IPS-18c (cell line): Measurements from ENCODE around the gene SYTL3.
"Not testable (repeated sequence)": the region's sequence is repeated elsewhere in the genome, so short reads cannot be mapped to it uniquely, and the experiment has no call there.

Experiments
- H3K4me3 ChIP-seq: 2 replicates; pipeline ENCODE4 v1.7.0; 2013; ENCODE audit warnings: low read depth, mild to moderate bottlenecking, low read length, moderate library complexity; ENCODE audit not compliant: insufficient read depth
- H3K9me3 ChIP-seq: one replicate; pipeline ENCODE4 v1.6.1; 2013; ENCODE audit warnings: mild to moderate bottlenecking, low read length, moderate library complexity; ENCODE audit not compliant: control insufficient read depth, insufficient read depth

The SYTL3 gene

GRCh38 chr6:158620963-158621693, 28.7 kb upstream of the SYTL3 start:
- no peaks in the 10 kb centered on the region for H3K9me3 ChIP-seq
- H3K4me3 ChIP-seq = no peak overlapping the region

- H3K9me3 ChIP-seq = no peaks in the 10 kb centered on the region
- no peak overlapping the region for H3K4me3 ChIP-seq
Observed at GRCh38 chr6:158621694-158622544, 27.9 kb upstream of the SYTL3 start.

GRCh38 chr6:158622545-158623190, 27.2 kb upstream of the SYTL3 start:
- Histone ChIP-seq H3K4me3 (no peak overlapping the region), H3K9me3 (no peaks in the 10 kb centered on the region)

GRCh38 chr6:158624684-158625682, 24.9 kb upstream of the SYTL3 start:
- Histone ChIP-seq H3K4me3 (no peak overlapping the region), H3K9me3 (no peaks in the 10 kb centered on the region)

DNA sequence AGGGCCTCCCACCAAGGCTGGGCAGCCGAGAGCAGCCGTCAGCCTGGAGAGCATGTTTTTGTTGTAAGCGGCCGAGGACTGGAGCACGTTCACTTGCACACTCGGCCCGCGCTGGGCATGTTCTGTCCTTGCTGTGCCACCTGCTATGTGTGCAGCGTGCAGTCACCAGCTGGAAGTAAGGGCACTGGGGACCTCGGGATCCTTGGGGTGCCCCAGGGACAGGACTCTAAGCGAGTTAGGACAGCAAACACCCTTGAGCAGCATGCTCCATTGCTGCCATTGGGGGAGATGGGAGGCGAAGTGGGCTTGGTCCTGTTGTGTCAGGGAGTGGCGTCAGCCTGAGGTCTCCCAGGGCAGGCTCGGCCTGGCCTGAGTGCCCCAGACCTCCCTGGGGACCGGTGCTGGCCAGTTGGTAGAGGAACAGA, 24.0 kb upstream of the SYTL3 start:
- Histone ChIP-seq H3K9me3 (no peaks in the 10 kb centered on the region), H3K4me3 (no peak overlapping the region)

DNA sequence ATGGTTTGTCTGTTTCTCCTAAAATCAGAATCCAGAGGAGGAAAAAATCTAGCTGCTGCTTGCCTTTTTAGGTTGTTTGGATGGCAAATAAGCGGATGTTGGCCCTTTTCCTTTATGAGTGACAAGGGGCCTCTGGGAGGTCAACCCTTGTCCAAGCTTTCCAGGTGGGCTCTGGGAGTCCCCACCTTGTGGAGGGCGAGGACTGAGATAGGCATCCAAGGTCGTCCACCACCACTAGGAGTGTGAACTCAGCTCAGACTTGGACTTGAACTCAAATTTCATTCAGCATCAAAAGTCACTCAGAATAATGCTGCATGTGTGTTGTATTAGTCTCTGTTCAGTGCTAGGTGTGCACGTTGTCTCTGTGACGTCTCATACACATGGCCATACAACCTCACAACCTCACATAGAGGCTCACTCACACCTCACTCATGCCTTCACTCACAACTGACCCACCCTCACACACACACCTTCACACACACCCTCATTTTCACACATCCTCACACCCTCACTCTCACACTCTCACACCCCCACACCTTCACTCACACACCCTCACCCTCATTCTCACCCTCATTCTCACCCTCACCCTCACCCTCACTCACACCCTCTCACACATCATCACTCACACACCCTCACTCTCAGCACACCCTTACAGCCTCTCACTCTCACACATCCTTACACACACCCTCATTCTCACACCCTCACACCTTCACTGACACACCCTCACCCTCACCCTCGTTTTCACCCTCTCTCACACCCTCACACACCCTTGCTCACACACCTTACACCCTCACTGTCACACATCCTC, 23.3 kb upstream of the SYTL3 start:
- H3K9me3 ChIP-seq = no peaks in the 10 kb centered on the region
- H3K4me3 ChIP-seq = no peak overlapping the region

GRCh38 chr6:158627168-158627939, 22.5 kb upstream of the SYTL3 start:
- Histone ChIP-seq H3K9me3 (no peaks in the 10 kb centered on the region), H3K4me3 (no peak overlapping the region)

- no peaks in the 10 kb centered on the region for H3K9me3 ChIP-seq
Observed at GRCh38 chr6:158627940-158628211, 22.0 kb upstream of the SYTL3 start.

GRCh38 chr6:158628542-158628941, 21.3 kb upstream of the SYTL3 start:
- Histone ChIP-seq H3K9me3 (no peaks in the 10 kb centered on the region), H3K4me3 (no peak overlapping the region)

More at GRCh38 chr6:158627940-158628211, 22.0 kb upstream of the SYTL3 start:
- H3K4me3 ChIP-seq = no peak overlapping the region

DNA sequence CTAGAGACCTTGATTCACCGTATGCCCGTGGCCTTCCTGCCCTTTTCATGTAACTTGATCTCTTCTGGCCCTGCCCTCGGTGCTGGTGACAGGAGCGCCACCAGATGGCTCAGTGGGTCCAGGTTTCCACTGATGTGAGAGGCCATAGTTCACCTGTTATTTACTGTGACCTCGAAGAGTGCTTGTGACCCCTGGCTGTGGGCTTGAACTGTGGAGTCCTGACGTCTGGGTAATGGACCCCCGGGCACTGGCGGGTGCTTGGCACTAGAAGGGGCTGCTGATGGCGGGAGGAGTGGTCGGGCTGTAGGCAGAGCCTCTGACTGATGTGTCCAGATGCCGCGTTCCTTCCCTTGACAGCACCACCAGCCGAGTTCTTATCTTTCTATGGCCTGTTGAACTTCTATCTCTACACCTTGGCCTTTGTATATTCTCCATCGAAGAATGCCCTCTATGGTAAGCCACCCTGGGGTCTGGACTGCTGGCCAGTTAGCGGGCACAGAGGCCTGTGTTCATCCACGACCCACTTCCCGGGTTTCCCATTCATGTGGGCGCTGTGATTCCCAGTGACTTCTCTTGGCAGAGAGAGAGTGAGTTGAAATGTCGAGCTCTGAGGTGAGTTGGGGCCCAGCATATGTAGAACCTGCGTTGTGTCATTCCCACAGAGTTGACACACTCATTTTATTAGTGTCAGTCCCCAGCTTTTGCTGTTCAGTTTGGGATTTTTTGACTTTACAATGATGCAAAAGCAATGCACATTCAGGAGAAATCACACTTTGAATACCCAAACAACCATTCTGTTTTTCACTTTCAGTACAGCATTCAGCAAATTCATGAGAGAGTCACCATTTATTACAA, 20.3 kb upstream of the SYTL3 start:
- H3K9me3 ChIP-seq = no peaks in the 10 kb centered on the region
- H3K4me3 ChIP-seq = no peak overlapping the region

DNA sequence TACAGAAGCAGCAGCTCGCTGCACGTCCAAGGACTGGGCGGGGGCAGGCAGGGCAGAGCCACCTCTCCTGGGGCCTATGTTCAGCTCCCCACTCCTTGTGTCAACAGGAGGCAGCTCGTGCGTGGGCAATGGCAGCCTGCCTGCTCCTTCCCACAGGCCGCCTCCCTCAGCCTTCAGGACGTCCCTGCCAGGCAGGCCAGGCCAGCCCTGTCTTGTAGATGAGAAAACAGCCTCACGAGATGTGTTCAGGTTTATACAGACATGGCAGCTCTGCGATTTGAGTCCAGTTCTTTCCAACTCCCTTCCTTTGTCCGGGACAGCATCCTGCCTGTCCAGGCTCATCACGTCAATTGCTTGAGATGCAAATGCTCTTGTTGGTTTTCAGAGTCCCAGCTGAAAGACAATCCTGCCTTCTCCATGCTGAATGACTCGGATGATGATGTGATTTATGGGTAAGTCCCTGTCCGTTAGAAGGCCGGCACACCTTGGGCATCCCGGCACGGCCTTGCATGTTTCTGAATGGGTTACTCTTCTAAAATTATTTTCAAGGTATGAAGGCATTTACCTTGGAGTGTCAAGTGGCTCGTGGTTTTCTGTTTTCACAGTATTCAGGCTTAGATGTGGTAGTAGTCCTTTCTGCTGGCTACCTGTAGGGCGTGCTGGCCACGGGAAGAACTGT, 18.8 kb upstream of the SYTL3 start:
- no peaks in the 10 kb centered on the region for H3K9me3 ChIP-seq
- no peak overlapping the region for H3K4me3 ChIP-seq

DNA sequence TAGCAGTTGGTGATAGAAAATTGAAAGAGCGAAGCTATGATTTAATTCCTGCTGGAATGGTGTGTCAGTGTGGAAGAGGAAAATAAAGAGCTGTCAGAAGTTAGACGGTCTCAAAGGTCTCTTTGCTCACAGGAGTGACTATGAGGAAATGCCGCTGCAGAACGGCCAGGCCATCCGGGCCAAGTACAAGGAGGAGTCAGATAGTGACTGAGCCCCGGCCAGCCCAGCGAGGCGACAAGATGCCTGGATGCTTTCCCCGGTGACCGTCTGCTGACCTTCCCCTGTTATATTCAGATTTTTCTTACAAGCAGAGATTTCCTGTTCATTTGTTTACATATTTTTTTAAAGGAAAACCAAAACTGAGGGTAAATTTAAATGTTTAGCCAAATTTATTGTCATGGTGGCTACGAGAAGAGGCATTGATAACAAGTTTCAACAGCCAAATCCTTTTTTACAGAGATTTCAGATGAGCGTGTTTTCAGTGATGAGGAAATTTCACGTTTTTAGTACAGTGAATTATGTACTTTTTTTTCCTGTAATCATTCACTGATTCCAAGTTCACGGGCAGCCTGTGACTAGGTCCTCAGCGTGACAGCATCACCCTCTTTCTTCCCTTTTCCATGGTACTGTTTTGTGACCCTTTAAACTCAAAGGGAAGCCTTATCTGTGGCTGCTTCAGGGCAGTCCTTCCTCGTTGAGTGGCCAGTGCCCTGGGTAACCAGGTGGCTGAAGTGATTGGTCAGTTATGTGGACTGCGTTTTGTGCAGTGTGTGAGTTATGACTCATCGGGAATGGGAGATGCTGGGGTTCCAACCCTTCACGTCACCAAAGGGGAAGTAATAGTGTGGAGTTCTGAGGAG, 17.9 kb upstream of the SYTL3 start:
- Histone ChIP-seq H3K4me3 (no peak overlapping the region), H3K9me3 (no peaks in the 10 kb centered on the region)

DNA sequence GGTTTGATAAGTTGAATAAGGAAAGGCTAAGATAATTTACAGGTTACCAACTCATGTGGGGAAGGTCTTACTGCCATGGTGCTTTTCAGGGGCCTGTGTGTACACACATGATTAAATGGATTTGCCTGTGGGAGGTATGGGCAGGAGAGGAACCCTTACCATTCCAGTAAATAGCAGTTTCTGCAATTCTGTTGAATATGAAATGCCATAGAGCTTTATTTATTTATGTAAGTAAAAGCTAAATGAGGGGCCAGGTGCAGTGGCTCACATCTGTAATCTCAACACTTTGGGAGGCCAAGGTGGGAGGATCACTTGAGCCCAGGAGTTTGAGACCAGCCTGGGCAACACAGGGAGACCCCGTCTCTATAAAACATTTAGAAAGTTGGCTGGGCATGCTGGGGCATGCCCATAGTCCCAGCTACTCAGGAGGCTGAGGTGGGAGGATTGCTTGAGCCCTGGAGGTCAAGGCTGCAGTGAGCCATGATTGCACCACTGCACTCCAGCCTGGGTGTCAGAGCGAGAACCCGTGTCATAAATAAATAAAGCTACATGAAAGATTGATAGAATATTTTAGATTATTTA, 17.2 kb upstream of the SYTL3 start:
- not testable (repeated sequence) for H3K4me3 ChIP-seq, H3K9me3 ChIP-seq
